Measurements from ENCODE around the gene OXNAD1.

OXNAD1 gene

GRCh38 chr3:16236030-16236639, 28.9 kb upstream of the OXNAD1 start:
- Mint-ChIP-seq H3K4me1 (peaks cover 11% of the 10 kb centered on the region), H3K4me3 (no peak overlapping the region), H3K27ac (no peak overlapping the region), H3K36me3 (ENCODE audit: low read depth) (no peaks in the 10 kb centered on the region), H3K9me3 (peaks cover 4% of the 10 kb centered on the region), H3K27me3 (ENCODE audit: low read depth, poor library complexity) (no peaks in the 10 kb centered on the region)
- no peak for DNase-seq
- TF ChIP-seq CTCF (IDR thresholded peaks at IDR 0.05), result no peak

GRCh38 chr3:16236856-16237393, 28.1 kb upstream of the OXNAD1 start:
- DNase-seq, result no peak
- TF ChIP-seq CTCF (IDR thresholded peaks at IDR 0.05), result no peak
- Mint-ChIP-seq H3K4me1 (peaks cover 11% of the 10 kb centered on the region), H3K36me3 (ENCODE audit: low read depth) (no peaks in the 10 kb centered on the region), H3K27ac (no peak overlapping the region), H3K4me3 (no peak overlapping the region), H3K9me3 (peaks cover 4% of the 10 kb centered on the region), H3K27me3 (ENCODE audit: low read depth, poor library complexity) (no peaks in the 10 kb centered on the region)

GRCh38 chr3:16239086-16239770, 25.8 kb upstream of the OXNAD1 start:
- DNase-seq, result no peak
- peaks cover 21% of the 10 kb centered on the region for H3K4me1 Mint-ChIP-seq
- no peak overlapping the region for H3K4me3 Mint-ChIP-seq
- H3K27me3 Mint-ChIP-seq (ENCODE audit: low read depth, poor library complexity), result no peaks in the 10 kb centered on the region
- no peak overlapping the region for H3K27ac Mint-ChIP-seq
- TF ChIP-seq CTCF (IDR thresholded peaks at IDR 0.05), result no peak
- no peaks in the 10 kb centered on the region for H3K36me3 Mint-ChIP-seq (ENCODE audit: low read depth)
- peaks cover 4% of the 10 kb centered on the region for H3K9me3 Mint-ChIP-seq

- no peak overlapping the region for H3K27ac Mint-ChIP-seq
Observed at GRCh38 chr3:16239780-16240179, 25.2 kb upstream of the OXNAD1 start.

GRCh38 chr3:16240229-16241023, 24.6 kb upstream of the OXNAD1 start:
- DNase-seq, result no peak
- Mint-ChIP-seq H3K27ac (no peak overlapping the region), H3K36me3 (ENCODE audit: low read depth) (no peaks in the 10 kb centered on the region), H3K27me3 (ENCODE audit: low read depth, poor library complexity) (no peaks in the 10 kb centered on the region), H3K4me3 (no peak overlapping the region), H3K9me3 (no peaks in the 10 kb centered on the region), H3K4me1 (peaks cover 27% of the 10 kb centered on the region)
- no peak for TF ChIP-seq CTCF (IDR thresholded peaks at IDR 0.05)

More at GRCh38 chr3:16239780-16240179, 25.2 kb upstream of the OXNAD1 start:
- Mint-ChIP-seq H3K4me3 (no peak overlapping the region), H3K27me3 (ENCODE audit: low read depth, poor library complexity) (no peaks in the 10 kb centered on the region), H3K4me1 (peaks cover 21% of the 10 kb centered on the region), H3K36me3 (ENCODE audit: low read depth) (no peaks in the 10 kb centered on the region), H3K9me3 (no peaks in the 10 kb centered on the region)
- no peak for DNase-seq
- TF ChIP-seq CTCF (IDR thresholded peaks at IDR 0.05), result no peak

All from nephron progenitor cell (in vitro differentiated cells).